NCI-H128 (cell line): ENCODE measurements around the gene CPSF3.
"Not testable (repeated sequence)": the region's sequence is repeated elsewhere in the genome, so short reads cannot be mapped to it uniquely, and the experiment has no call there.

ENCODE experiments used
- DNase-seq: peaks from one replicate; lab custom pipeline; 2025; ENCODE audit not compliant: unreplicated experiment; lab: John Stamatoyannopoulos, UW

Gene CPSF3

GRCh38 chr2:9392898-9393765, 30.3 kb upstream of the CPSF3 start:
- no peak for DNase-seq

- DNase-seq, result no peak
Observed at GRCh38 chr2:9394816-9395215, 28.6 kb upstream of the CPSF3 start.

DNA sequence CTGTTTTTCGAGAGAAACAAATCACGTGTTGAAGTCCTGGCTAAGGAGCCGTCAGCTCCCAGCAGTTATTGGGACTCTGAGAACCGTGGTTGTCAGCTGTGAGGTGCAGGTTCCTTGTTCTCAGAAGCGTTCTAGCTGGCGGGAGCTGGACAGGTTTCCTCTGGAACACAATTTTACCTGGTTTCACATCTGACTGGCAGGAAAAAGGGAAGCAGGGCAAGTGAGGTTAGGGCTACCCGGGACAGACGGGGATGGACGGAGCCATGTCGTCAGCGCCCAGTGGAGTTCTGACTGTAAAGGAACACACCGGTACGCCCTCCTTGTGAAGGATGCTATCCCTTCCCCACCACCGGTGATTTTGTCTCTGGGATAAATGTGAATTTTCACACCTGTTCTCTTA, 26.3 kb upstream of the CPSF3 start:
- DNase-seq, result no peak

GRCh38 chr2:9398251-9398650, 25.2 kb upstream of the CPSF3 start:
- not testable (repeated sequence) for DNase-seq

DNA sequence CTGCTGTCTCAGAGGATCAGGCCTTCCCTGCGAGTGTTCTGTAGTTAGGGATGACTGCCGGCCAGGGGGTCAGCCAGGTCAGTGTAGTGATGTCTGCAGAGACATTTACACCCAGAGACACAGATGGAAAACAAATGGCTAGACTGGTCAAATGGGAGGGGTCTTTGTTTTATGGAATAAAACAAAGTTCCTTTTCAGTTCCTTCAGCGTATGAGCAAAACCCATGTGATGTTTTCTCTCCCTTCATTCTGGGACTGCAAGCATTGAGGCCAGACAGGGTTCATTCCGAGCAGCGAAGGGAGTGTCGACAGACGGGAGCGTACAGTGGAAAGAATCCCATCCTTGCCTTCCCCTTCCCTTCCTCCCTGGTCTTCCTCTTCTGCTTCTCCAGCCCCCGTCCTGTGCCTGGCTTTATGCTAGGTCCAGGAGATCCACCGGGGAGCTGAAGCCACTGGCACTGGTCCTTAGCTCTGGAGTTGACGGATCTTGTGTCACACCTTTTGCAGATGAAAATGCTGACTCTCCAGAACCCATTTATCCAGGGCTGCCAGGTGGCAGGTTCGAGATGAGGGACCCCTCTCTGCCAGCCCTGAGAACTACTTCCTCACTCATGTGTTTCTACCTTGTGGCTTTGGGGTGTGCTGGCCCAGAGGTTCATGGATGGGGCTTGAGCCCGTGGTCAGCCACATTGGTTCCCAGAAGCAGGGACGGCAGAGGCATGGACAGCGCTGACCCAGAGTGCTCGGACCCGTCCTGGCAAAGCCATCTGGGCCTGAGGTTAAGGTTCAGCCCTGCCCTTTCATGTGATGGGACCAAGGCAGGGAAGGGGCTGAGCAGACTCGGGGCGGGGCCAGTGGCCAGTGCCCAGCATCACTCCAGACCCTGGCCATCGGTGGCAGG, 24.3 kb upstream of the CPSF3 start:
- DNase-seq, result no peak

- DNase-seq, result no peak
Observed at GRCh38 chr2:9400268-9401058, 23.0 kb upstream of the CPSF3 start.

GRCh38 chr2:9401059-9401547, 22.4 kb upstream of the CPSF3 start:
- DNase-seq, result no peak

DNA sequence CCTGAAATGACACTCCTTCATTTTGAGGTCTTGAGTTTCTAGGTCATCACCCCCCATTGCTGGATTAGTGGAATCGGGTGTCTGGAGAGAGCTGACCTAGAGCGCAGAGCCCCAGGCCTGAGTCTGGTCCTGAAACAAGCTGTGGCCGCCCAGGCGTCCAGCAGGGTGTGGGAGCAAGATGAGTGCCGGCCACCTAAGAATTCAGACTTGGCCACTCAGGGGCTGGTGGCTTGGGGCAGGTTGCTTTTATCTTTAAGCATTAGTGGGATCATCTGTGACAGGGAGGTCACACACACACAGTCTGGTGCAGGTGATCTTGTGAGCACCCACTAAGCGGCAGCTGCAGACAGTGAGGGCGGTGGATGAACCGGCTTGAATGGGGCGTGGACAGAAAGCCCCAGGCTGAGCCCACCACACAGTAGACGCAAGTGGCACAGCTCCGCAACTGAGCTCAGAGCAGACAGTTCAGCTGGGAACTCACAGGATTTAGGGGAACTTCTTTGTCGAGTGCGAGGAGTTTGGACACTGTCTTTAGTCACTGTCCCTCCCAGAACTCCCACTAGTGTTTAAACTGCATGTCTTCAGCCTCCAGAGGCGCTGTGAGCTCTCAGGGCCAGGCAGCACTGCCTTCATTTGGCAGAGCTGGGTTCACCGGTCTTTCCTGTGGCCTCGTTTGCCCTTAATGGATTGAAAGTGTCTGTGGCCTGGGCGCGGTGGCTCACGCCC, 21.6 kb upstream of the CPSF3 start:
- DNase-seq, result no peak

GRCh38 chr2:9403924-9404323, 19.5 kb upstream of the CPSF3 start:
- DNase-seq, result no peak

- no peak for DNase-seq
Observed at GRCh38 chr2:9404451-9404850, 19.0 kb upstream of the CPSF3 start.

- no peak for DNase-seq
Observed at GRCh38 chr2:9405636-9406035, 17.8 kb upstream of the CPSF3 start.

GRCh38 chr2:9406529-9407362, 16.7 kb upstream of the CPSF3 start:
- DNase-seq, result no peak

GRCh38 chr2:9407363-9407811, 16.1 kb upstream of the CPSF3 start:
- no peak for DNase-seq

- DNase-seq, result no peak
Observed at GRCh38 chr2:9408641-9409151, 14.8 kb upstream of the CPSF3 start.

GRCh38 chr2:9410108-9410507, 13.3 kb upstream of the CPSF3 start:
- DNase-seq, result no peak

DNA sequence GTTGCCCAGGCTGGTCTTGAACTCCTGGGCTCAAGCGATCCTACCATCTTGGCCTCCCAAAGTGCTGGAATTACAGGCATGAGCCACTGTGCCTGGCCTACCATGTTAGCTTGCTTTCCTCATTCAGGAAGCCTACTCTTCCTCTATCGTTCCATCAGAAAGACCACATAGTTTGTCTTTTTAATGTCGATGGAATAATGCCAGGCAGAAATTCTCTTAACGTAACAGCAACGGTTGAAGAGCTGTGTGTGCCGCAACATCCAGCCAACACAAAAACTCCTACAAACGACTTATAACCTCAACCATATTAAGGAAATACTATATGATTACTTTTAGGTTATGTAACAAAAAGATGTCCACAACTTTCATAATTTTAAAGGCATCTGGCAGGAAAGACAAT, 10.7 kb upstream of the CPSF3 start:
- DNase-seq, result no peak

DNA sequence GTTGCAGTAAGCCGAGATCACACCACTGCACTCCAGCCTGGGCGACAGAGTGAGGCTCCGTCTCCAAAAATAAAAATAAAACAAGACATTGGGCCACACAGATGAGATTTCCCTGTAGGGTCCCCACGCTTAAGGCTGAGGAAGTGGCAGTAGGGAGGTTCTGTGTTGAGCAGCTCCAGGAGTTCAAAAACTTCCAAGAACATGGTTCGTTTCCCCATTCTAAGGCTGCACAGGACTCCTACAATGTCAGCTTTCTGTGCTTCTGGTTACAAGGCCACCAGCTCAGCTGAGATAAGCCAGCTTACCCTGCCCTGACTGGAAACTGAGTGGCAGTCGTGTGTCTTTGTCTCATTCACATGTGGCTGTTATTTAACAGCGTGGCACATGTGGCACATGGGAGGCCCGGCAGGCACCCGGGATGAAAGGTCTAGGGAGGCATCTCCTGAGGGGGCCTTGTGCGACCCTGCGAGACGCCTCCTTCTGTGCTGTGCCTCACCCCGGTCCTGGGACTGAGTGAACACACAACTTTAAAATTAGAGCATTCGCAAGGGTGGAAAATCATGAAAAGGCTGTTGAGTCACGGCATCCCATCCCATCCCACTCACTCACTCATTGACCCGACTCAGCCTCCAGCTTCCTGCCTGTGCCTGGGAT, 7.8 kb upstream of the CPSF3 start:
- no peak for DNase-seq

- DNase-seq, result no peak
Observed at GRCh38 chr2:9416267-9416961, 7.0 kb upstream of the CPSF3 start.
